ENCODE measurements around the gene ZC3H7B.

ZC3H7B gene

GRCh38 chr22:41302021-41302767 lies 869 bp downstream of the ZC3H7B start:
- no peak for TF ChIP-seq CTCF (IDR thresholded peaks at IDR 0.05; ENCODE audit: borderline replicate concordance, insufficient read depth, low read depth, low read length)
- H3K4me3 ChIP-seq (ENCODE audit: low read depth, low read length) = peak overlapping the region; percentile 90

- TF ChIP-seq CTCF (IDR thresholded peaks at IDR 0.05; ENCODE audit: borderline replicate concordance, insufficient read depth, low read depth, low read length) = no peak
- peak overlapping the region; percentile 90 for H3K4me3 ChIP-seq (ENCODE audit: low read depth, low read length)
These were observed 1.5 kb downstream of the ZC3H7B start for GRCh38 chr22:41302811-41303210.

GRCh38 chr22:41305646-41306045 lies 4.3 kb downstream of the ZC3H7B start:
- no peak for TF ChIP-seq CTCF (IDR thresholded peaks at IDR 0.05; ENCODE audit: borderline replicate concordance, insufficient read depth, low read depth, low read length)
- no peak overlapping the region for H3K4me3 ChIP-seq (ENCODE audit: low read depth, low read length)

GRCh38 chr22:41308054-41308453 lies 6.7 kb downstream of the ZC3H7B start:
- no peak overlapping the region for H3K4me3 ChIP-seq (ENCODE audit: low read depth, low read length)
- TF ChIP-seq CTCF (IDR thresholded peaks at IDR 0.05; ENCODE audit: borderline replicate concordance, insufficient read depth, low read depth, low read length) = no peak

- no peak overlapping the region for H3K4me3 ChIP-seq (ENCODE audit: low read depth, low read length)
- no peak for TF ChIP-seq CTCF (IDR thresholded peaks at IDR 0.05; ENCODE audit: borderline replicate concordance, insufficient read depth, low read depth, low read length)
These were observed 7.2 kb downstream of the ZC3H7B start for GRCh38 chr22:41308544-41308947.

GRCh38 chr22:41310336-41310735 lies 9.0 kb downstream of the ZC3H7B start:
- no peak overlapping the region for H3K4me3 ChIP-seq (ENCODE audit: low read depth, low read length)
- TF ChIP-seq CTCF (IDR thresholded peaks at IDR 0.05; ENCODE audit: borderline replicate concordance, insufficient read depth, low read depth, low read length) = no peak

GRCh38 chr22:41311487-41311886 lies 10.2 kb downstream of the ZC3H7B start:
- no peak for TF ChIP-seq CTCF (IDR thresholded peaks at IDR 0.05; ENCODE audit: borderline replicate concordance, insufficient read depth, low read depth, low read length)
- no peak overlapping the region for H3K4me3 ChIP-seq (ENCODE audit: low read depth, low read length)
